GM10266 (cell line): ENCODE measurements around the gene TRABD.
"Not testable (repeated sequence)": the region's sequence is repeated elsewhere in the genome, so short reads cannot be mapped to it uniquely, and the experiment has no call there.

Source experiments
- DNase-seq: peaks from one replicate; pipeline ENCODE4 v3.0.0; 2012; ENCODE audit errors: extremely low spot score
- CTCF ChIP-seq: IDR thresholded peaks from 2 replicates; pipeline ENCODE4 v1.5.1; 2012; ENCODE audit warnings: mild to moderate bottlenecking, low read depth; ENCODE audit not compliant: control insufficient read depth, insufficient read depth; ENCODE audit errors: missing control alignments

Gene TRABD

GRCh38 chr22:50185375-50186087 lies at the start of gene TRABD:
Gene TRABD (plus strand): TSS chr22:50185913. CDS start chr22:50193061, 7,148 bp downstream.
- DNase-seq = peak; percentile 99
- TF ChIP-seq CTCF = no peak

GRCh38 chr22:50136581-50137015 lies 49.1 kb upstream of the TRABD start:
- TF ChIP-seq CTCF = no peak
- DNase-seq = no peak

- not testable (repeated sequence) for DNase-seq
Observed at GRCh38 chr22:50137277-50137676, 48.4 kb upstream of the TRABD start.

GRCh38 chr22:50138041-50138440 lies 47.7 kb upstream of the TRABD start:
- no peak for DNase-seq
- no peak for TF ChIP-seq CTCF

- TF ChIP-seq CTCF = no peak
- no peak for DNase-seq
Observed at GRCh38 chr22:50138988-50139387, 46.7 kb upstream of the TRABD start.

GRCh38 chr22:50139843-50140415 lies 45.8 kb upstream of the TRABD start:
- no peak for TF ChIP-seq CTCF
- no peak for DNase-seq

- no peak for TF ChIP-seq CTCF
- DNase-seq = no peak
Observed at GRCh38 chr22:50140615-50141014, 45.1 kb upstream of the TRABD start.

- TF ChIP-seq CTCF = no peak
- DNase-seq = no peak
Observed at GRCh38 chr22:50141462-50141861, 44.3 kb upstream of the TRABD start.
